ENCODE data around the gene CROCC2.

CROCC2 gene

DNA sequence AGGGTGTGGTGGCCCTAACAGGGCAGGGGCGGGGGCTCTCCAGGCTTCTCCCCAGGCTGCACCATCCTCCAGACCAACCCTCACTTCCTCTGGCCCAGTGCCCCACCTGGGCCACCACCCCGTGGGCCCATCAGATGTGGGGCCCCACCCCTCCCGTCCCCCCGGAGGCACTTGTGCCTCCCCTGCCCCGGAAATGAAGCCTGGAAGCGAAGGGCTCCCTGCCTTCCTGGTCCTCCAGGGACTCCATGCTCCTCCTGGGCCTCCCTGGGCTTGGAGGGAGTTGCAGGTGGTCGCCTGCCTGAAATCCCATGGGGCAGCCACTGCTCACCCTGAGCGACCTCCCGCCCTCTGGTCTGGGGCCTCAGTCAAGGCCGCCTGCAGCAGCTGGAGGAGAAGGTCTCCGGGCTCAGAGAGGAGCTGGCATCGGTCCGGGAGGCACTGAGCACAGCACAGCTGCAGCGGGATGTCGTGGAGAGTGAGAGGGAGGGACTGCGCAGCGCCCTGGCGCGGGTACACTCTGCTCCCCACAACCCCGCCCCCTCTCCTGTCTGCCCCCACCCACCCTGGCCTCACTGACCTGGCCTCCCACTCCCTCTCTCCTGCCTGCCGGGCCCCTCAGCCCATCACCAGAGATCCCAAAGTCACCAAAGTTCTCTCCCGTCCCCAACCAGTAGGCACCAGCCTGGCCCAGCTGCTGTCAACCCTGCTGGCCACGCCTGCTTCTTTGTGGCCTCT lies 28.0 kb downstream of the CROCC2 start:
- DNase-seq (ENCODE audit: low read depth) = no peak

DNA sequence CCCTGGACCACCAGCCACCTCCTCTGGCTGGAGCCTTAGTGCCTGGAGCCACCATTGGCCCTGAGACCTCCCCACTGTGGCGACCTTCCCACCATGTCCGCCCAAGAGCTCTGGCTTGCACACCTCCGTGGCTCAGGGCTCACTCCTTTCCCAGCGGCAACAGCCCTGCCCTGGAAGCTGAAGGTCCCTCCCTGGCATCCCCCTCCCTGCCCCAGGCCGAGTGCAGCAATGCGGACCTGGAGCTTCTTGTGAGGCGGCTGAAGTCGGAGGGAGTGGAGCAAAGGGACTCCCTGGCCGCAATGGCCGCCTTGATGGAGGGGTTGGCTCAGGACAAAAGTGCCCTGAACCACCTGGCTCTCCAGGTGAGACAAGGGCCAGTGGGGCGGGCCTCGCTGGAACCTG lies 28.6 kb downstream of the CROCC2 start:
- no peak for DNase-seq (ENCODE audit: low read depth)

DNA sequence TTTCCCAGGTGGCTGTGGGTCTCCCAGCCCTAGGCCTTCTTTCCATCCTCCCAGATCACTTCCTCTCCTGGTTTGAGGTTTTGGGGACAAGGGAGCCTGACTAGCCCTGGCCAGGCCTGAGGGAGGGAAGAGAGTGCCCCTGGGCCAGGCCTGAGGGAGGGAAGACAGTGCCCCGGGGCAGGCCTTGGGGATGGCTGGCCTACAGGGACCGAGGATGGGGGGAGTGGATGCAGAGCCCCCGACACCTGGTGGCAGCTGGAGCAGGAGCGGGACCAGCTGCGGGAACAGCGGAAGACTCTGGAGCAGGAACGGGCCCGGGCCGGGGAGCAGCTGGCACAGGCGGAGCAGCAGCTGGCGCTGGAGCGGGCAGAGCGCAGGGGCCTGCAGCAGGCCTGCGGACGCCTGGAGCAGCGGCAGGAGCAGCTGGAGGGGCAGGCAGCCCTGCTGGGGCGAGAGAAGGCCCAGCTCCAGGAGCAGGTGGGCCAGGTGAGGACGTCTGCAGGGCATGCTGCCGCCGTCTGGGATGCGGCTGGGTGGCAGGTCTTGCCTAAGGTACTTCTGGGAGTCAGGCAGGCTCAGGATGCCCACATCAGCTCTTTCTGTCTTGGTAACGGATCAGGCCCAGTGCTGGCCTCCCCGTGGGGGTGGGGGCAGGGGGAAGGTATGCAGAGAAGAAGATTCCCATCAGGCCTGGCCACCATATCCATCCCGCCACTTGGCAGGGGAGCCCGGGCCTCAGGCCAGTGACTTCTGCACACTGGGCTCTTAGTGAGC lies 29.2 kb downstream of the CROCC2 start:
- DNase-seq (ENCODE audit: low read depth) = no peak

GRCh38 chr2:240936106-240936505 lies 30.0 kb downstream of the CROCC2 start:
- DNase-seq (ENCODE audit: low read depth) = no peak

GRCh38 chr2:240946046-240946445 lies 39.9 kb downstream of the CROCC2 start:
- no peak for DNase-seq (ENCODE audit: low read depth)

- DNase-seq (ENCODE audit: low read depth) = peak; percentile 25
These were observed 40.5 kb downstream of the CROCC2 start for GRCh38 chr2:240946654-240947053.

GRCh38 chr2:240947176-240947575 lies 41.0 kb downstream of the CROCC2 start:
- DNase-seq (ENCODE audit: low read depth) = no peak

DNA sequence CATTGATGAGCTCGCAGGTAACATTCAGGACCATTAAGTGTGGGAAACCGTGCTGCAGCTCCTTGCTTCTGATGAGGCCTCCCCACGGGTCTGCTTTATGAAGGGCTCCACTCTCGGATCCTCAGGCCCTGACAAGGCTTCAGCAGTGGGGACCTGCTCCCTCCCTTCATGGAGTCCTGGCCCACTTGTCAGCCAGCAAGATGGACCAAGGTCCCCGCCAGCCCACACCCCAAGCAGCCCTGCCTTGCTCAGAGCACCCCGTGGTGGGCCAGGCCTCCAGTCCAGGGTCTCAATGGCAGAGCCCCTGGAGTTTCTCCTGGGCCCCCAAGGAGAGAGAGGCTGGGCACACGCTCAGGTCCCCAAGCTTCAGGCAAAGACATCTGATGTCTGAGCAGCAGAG lies 41.5 kb downstream of the CROCC2 start:
- DNase-seq (ENCODE audit: low read depth) = no peak

- DNase-seq (ENCODE audit: low read depth) = no peak
These were observed 42.0 kb downstream of the CROCC2 start for GRCh38 chr2:240948086-240948485.

DNA sequence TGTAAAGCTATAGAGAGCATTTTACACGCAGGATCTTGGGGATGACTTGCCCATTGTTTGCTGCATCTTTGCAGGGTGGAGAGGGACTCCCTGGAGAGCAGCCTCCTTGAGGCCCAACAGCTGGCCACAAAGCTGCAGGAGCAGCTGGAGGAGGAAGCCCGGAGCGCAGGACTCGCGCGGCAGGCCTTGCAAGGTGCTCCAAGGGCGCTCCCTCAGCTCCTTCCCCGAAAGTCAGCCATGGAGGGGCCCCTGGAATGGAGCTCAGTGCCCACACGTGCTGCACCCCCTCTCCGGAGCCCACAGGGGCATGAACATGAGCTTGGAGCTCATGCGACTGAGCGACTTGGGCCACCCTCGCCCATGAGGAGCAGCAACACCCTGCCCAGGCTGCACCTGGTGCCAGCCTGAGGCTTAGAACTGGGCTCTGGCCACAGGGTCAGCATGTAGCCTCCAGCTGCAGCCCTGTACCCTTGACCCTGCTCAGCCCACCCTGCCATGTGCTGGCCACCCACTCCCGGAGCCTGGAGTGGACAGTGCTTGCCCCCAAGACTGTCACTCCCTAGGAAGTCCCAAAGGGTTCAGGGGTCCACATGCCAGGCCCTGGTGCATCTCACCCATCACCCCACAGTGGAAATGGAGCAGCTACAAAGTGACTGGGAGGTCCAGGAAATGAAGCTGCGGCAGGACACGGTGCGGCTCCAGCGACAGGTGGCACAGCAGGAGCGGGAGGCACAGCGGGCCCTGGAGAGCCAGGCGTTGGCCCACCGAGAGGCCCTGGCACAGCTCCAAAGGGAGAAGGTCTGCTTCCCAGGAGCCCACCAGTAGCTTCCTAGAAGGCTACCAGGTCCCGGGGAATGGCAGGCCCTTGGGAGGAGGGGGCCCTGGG lies 43.0 kb downstream of the CROCC2 start:
- no peak for DNase-seq (ENCODE audit: low read depth)

- DNase-seq (ENCODE audit: low read depth) = no peak
These were observed 43.9 kb downstream of the CROCC2 start for GRCh38 chr2:240949791-240950705.

DNA sequence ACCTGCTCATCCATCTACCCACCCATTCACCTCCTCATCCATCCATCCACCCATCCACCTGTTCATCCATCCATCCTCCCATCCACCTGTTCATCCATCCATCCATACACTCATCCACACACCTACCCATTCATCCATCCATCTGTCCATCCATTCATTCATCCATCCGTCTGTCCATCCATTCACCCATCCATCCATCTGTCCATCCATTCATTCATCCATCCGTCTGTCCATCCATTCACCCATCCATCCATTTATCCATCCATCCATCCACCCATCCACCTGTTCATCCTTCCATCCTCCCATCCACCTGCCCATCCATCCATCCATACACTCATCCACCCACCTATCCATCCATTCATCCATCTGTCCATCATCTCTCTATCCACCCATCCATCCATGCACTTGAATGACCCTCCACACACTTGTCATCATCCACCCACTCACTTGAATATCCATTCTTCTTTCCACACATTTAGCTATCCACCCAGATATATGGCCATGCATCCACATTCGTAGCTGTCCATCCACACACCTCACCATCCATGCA lies 45.0 kb downstream of the CROCC2 start:
- DNase-seq (ENCODE audit: low read depth) = no peak

- no peak for DNase-seq (ENCODE audit: low read depth)
These were observed 46.5 kb downstream of the CROCC2 start for GRCh38 chr2:240952496-240953246.

GRCh38 chr2:240953426-240954410 lies 47.6 kb downstream of the CROCC2 start:
- no peak for DNase-seq (ENCODE audit: low read depth)

GRCh38 chr2:240954436-240955305 lies 48.5 kb downstream of the CROCC2 start:
- no peak for DNase-seq (ENCODE audit: low read depth)

- DNase-seq (ENCODE audit: low read depth) = no peak
These were observed 49.4 kb downstream of the CROCC2 start for GRCh38 chr2:240955306-240956170.
